HG02759 (cell line): ENCODE data around the gene ZNF841.
A peak's percentile ranks its signal among the peaks of the same experiment; 100 is the strongest.
"Not testable (repeated sequence)": the region's sequence is repeated elsewhere in the genome, so short reads cannot be mapped to it uniquely, and the experiment has no call there.

Experiments used
- ATAC-seq: cut with Tn5 transposase; IDR thresholded peaks from one replicate; pipeline ENCODE4 v1.9.1; 2021; ENCODE audit warnings: mild to moderate bottlenecking, moderate library complexity; ENCODE audit not compliant: unreplicated experiment

Gene ZNF841

DNA sequence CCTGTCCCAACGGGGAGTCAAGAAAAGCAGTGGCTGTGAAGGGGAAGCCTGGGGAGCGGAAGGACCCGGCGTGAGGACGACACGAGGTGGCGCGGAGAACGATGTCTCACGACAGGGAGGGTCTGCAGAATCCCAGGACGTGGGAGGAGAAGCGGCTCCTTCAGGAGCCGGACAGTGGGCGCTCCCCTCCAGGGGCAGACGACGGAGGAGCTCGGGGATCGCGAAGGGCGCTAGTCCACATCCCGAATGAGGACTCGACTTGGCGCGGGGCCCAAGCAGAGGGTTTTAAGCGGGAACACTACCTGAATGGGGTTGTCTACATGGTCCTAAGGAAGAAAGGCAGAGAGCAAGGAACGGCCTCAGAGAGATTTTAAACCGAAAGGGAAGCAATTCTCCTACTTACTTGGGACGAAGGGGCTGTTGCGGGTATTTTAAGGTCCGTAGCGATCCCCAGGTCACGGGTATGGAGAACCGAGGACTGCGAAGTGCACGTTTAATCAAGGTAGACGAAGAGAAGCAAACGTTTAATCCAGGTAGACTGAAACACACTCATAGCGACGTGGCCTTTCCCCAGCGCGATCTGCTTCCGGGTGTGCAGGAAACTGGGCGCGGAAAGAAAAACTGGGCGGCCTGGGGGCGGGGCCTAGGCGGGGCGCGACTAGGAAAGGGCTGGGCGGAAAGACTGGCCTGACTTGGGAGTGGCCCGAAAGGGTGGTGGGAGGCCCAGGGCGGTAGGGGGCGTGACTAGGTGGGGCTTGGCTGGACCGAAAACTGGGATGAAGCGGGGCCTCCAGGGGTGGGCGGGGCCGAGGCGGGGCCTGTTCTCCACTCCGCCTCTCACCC lies at the start of gene ZNF841:
Gene ZNF841 (minus strand): TSS at position 594 of the 843 bp plus-strand sequence. CDS start 10,964 bp downstream, outside the sequence.
- peak; percentile 87 for ATAC-seq

- ATAC-seq: no peak
Observed at GRCh38 chr19:52142001-52142595, 46.5 kb upstream of the ZNF841 start.

GRCh38 chr19:52141203-52141602 lies 45.6 kb upstream of the ZNF841 start:
- ATAC-seq: no peak

- ATAC-seq: peak; percentile 97
Observed at GRCh38 chr19:52140032-52140710, 44.6 kb upstream of the ZNF841 start.

DNA sequence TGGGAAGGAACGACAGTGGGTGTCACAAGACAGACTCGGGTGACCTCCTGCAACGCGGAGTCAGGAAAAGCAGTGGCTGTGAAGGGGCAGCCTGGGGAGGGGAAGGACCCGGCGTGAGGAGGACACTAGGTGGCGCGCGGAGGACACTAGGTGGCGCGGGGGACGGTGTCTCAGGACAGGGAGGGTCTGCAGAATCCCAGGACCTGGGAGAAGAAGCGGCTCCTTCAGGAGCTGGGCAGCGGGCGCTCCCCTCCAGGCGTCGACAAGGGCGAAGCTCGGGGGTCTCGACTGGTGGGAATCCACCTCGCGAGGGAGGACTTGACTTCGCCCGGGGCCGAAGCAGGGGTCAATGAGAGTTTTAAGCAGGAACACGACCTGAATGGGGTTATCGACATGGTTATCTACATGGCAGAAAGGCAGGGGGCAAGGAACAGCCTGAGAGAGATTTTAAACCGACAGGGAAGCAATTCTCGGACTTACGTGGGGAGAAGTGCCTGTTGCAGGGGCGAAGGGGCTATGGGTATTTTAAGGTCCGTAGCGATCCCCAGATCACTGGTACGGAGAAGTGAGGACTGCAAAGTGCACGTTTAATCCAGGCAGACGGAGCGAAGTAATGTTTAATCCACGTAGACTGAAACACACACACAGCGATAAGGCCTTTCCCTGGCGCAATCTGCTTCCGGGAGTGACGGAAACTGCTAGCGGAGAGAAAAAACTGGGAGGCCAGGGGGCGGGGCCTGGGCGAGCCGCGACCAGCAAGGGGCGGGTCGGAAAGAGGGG lies 43.9 kb upstream of the ZNF841 start, which contains the start of gene ZNF616:
Gene ZNF616 (minus strand): TSS at position 687 of the 780 bp plus-strand sequence. CDS start 9,426 bp downstream, outside the sequence.
- ATAC-seq: peak; percentile 67

GRCh38 chr19:52138983-52139251 lies 43.4 kb upstream of the ZNF841 start:
- no peak for ATAC-seq

- ATAC-seq: no peak
Observed at GRCh38 chr19:52138278-52138982, 42.9 kb upstream of the ZNF841 start.

GRCh38 chr19:52120286-52120685 lies 24.7 kb upstream of the ZNF841 start:
- ATAC-seq: no peak

DNA sequence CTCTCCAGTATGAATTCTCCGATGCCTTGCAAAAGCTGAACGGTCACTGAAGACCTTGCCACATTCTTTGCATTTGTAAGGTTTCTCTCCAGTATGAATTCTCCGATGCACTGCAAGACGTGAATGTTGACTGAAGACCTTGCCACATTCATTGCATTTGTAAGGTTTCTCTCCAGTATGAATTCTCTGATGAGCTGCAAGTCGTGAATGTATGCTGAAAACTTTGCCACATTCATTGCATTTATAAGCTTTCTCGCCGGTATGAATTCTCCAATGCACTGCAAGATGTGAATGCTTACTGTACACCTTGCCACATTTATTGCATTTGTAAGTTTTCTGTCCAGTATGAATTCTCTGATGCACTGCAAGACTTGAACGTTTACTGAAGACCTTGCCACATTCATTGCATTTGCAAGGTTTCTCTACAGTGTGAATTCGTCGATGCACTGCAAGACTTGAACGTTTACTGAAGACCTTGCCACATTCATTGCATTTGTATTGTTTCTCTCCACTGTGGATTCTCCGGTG lies 20.0 kb upstream of the ZNF841 start:
- ATAC-seq: no peak

DNA sequence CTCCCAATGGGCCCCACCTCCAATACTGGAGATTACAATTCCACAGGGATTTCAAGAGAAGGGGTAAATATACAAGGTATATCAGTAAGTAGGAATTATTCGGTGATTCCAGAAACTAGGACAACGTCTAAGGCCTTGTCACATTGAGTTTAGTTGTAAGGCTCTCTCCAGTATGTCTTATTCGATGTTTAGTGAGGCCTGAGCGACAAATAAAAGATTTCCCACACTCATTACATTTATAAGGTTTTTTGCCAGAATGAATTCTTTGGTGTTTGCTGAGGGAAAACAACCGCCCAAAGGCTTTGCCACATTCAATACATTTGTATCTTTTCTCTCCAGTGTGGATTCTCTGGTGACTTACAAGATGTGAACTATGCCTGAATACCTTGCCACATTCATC lies 19.1 kb upstream of the ZNF841 start:
- ATAC-seq: no peak

- no peak for ATAC-seq
Observed at GRCh38 chr19:52112624-52113023, 17.1 kb upstream of the ZNF841 start.

DNA sequence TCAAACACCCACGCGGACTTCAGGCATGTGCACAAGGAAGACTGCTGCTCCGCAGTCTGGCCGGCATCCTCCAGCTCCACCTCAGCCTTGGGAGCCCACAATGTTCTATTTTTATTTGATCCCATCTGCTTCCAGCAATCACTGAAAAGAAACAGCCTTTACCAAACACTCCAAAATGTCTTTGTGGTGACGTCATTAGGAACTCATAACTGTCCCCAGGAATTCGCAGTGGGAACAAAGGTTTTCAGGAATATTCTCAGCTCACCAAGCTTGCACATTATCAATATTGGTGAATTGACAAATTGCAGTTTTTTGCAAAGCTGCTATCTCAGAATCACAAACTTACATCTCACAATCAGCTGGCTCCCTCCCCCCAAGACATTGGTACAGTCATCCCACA lies 15.2 kb upstream of the ZNF841 start:
- ATAC-seq: no peak

- no peak for ATAC-seq
Observed at GRCh38 chr19:52102782-52103181, 7.2 kb upstream of the ZNF841 start.

GRCh38 chr19:52101866-52102562 lies 6.4 kb upstream of the ZNF841 start:
- no peak for ATAC-seq

GRCh38 chr19:52099497-52100138 lies 4.1 kb upstream of the ZNF841 start:
- ATAC-seq: no peak

- ATAC-seq: not testable (repeated sequence)
Observed at GRCh38 chr19:52096416-52096815, 851 bp upstream of the ZNF841 start.

DNA sequence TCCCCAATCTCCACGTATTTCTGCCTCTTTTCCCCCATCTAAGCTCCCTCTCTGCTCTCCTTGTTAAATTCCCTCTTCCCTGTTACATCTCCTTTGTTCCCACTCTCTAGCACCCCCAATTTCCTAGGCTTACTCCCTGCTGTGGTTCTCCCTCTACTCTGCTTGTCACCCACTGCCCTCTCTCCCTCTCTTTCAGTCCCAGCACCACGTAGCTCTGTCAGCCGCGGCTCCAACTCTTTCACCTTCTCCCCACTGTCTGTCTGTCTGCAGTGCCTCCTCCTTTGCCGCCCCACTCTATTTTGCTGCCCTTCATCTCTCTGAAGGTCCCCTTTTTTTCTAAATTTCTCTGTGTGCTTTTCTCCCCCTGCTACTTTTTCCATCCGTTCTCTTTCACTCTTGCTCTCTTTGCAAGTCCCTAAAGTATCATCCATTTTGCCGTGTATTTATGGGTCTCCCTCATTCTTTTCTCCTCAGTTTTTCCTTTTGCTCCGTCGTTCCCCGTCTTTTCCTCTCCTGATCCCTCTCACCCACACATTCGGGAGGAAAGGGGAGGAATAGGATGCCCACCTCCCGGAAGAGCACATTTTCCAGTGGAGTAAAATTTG lies 937 bp downstream of the ZNF841 start:
- no peak for ATAC-seq

DNA sequence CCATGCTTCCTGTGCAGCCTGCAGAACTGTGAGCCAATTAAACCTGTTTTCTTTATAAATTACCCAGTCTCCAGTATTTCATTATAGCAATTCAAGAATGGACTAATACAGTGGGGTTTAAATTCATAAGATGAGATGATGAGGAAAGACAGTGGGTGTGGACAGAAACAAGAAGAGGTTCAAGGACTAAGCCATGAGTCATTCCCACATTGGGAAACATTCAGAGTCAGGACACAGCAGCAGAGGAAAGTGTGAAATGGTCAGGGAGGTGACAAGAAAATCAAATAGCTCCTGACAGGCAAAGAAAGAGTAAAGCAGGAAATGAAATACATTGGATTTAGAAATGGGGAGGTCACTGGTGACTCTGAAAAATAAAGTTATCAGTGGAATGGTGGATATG lies 9.1 kb downstream of the ZNF841 start:
- ATAC-seq: no peak

GRCh38 chr19:52070496-52070895 lies 25.1 kb downstream of the ZNF841 start:
- no peak for ATAC-seq
